Fibroblast of mammary gland (primary cell): ENCODE data around the gene ZNF423.

Experiments
- DNase-seq: peaks from one replicate; pipeline ENCODE4 v3.0.0-alpha.2; 2010; ENCODE audit warnings: low read depth
- H3K4me3 ChIP-seq: 2 replicates; pipeline ENCODE4 v1.5.1; 2011; ENCODE audit warnings: low read depth, mild to moderate bottlenecking, low read length, moderate library complexity; ENCODE audit not compliant: control insufficient read depth
- TF ChIP-seq, protein P1 (sequence below): conservative IDR thresholded peaks from 2 replicates; pipeline ENCODE4 v1.5.1; 2011; ENCODE audit warnings: low read depth, low read length, inconsistent platforms; ENCODE audit not compliant: control insufficient read depth, insufficient read depth

Gene ZNF423

DNA sequence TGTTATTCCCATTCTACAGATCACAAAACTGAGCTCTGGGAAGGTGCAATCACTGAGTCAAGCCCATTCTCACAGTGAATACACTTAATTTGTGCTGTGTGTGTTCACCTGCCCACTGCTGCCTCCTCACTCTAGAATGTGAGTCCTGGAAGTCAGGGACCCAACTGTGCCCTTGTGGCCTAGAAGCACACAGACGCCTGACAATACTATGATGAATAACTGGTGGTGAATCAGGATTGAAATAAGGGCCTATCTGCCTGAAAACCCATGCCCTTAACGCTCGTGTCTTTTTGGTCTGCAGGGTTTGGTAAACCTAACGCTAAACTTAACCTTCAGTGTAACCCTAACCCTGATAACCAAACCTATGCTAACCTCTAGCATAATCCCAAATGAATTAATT, 80.3 kb downstream of the ZNF423 start:
- no peak for DNase-seq
- no peak overlapping the region for H3K4me3 ChIP-seq
- TF ChIP-seq, protein P1, sequence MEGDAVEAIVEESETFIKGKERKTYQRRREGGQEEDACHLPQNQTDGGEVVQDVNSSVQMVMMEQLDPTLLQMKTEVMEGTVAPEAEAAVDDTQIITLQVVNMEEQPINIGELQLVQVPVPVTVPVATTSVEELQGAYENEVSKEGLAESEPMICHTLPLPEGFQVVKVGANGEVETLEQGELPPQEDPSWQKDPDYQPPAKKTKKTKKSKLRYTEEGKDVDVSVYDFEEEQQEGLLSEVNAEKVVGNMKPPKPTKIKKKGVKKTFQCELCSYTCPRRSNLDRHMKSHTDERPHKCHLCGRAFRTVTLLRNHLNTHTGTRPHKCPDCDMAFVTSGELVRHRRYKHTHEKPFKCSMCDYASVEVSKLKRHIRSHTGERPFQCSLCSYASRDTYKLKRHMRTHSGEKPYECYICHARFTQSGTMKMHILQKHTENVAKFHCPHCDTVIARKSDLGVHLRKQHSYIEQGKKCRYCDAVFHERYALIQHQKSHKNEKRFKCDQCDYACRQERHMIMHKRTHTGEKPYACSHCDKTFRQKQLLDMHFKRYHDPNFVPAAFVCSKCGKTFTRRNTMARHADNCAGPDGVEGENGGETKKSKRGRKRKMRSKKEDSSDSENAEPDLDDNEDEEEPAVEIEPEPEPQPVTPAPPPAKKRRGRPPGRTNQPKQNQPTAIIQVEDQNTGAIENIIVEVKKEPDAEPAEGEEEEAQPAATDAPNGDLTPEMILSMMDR, result no peak

DNA sequence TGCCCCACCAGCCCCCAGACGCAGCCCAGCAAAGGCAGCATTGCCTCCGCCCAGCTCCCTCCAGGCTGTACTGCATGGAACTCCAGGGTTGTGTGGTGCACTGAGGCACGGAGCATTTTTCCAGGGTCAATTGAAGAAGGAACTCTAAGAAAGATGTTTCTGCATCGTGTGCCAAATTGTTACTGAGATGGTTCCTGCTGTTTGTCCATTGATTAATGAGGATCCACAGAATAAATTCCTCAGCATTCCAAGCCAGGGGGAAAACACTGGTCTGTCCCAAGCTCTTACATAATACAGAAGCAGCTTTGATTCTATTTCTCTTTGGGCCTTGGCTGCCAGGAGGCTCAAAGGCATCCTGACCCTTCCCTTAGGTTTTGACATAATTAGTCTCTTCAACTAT, 80.9 kb downstream of the ZNF423 start:
- TF ChIP-seq, protein P1, result no peak
- DNase-seq, result no peak
- no peak overlapping the region for H3K4me3 ChIP-seq

DNA sequence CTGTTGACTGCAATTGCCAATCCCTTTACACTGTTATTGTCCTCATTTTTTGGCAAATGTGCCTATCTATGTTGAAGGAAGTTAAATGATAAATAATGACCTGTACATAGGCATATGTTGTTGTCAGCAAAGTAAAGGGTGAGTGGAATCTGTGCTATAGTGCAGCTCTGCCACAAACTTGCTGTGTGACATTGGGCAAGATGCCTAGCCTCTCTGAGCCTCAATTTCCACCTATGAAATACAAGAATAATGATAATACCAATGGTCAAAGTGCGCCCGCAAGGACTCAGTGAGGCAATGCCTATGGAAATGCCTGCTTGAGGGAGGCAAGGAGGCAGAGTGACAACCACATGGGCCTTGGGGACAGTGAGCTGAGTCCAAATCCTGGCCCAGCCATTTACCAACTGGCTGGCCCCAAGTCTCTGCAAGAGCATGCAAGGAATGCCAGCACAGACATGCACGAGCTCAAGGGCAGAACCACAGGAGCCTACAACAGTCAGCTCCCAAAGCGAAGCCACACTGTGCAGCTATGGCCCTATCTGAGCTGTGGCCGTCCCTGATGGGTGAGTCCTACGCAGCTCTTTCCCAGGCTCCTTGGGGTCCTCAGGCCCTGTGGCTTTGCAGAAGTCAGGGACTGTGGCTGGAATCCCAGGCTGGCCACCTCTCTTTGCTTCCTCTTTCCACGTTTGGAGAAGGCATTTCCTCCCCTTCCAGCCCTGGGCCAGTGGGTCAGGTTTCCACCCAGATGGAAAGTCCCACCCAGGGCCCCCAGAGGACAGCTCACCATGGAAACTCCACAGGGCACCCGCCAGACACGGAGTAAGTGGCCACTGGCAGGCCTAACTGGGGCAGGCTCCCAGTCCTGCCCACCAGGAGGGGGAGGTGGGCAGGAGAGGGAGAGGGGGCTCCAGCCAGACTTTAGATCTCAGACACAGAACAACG, 82.1 kb downstream of the ZNF423 start:
- DNase-seq, result no peak
- TF ChIP-seq, protein P1, result no peak
- no peak overlapping the region for H3K4me3 ChIP-seq

DNA sequence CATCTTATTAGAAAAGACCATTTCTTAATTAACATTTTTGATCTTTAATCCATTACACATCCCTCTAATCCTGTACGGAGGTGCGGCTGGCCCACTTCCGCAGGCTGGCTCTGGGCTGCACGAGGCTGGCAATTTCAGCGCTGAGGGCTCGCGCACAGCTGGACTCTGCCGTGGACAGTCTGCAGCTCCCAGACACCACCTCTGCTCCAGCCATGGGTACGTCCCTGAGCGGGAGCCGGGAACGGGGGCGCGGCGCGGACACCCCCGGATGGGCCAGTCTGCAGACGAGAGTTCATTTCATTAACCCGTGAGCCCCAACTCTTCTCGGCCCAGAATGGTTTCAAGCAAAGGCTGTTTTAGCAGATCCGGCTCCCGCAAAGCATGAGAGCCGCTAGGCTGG, 87.9 kb downstream of the ZNF423 start:
- DNase-seq, result no peak
- TF ChIP-seq, protein P1, result no peak
- H3K4me3 ChIP-seq, result no peak overlapping the region

DNA sequence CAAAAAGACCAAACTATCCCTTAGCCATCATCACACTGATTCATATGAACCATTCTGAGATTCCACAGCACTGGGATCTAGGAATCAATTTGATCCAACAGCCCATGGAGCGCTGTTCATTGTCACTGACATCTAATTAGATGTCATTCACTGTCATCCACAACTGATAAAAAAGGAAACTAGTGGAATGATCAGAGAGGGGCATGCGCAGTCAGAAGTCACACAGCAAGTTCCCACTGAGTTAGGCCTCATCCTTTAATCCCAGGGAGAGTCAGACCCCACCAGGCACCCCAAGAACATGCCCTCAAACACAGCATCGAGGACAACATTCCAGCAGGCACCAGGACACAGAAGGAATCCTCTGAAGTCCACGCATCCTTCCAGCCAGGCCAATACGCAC, 88.5 kb downstream of the ZNF423 start:
- no peak for DNase-seq
- H3K4me3 ChIP-seq, result no peak overlapping the region
- TF ChIP-seq, protein P1, result no peak

DNA sequence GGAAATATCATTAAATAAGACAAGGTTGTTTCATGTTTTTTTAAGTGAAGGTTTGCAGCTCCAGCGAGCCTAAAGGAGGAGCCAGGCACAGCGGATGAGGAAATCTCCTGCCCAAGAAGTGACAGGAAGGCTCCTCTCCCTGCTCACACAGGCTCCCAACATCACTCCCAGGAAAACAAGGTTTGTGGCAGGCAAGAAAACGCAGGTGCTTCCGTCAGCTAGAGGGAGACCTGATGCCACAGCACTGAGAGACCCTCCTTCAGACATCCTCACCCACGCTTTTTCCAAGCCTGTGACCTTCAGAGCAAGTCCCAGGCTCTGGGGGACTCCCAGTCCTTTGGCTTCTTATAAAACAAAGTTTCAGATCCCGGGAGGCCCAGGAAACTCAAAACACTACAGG, 89.7 kb downstream of the ZNF423 start:
- TF ChIP-seq, protein P1, result no peak
- DNase-seq, result no peak
- H3K4me3 ChIP-seq, result no peak overlapping the region
